Adrenal gland (tissue), 5 donors: ENCODE measurements around the gene BORCS6.

ENCODE experiments used
- CTCF ChIP-seq, 6 experiments: fragments of 450-650 bp in 4 of 6; fragments of 200-600 bp in 2 of 6; sonication (generic) in 1 of 6; IDR thresholded peaks; 1 replicate in 5 of 6; 2 replicates in 1 of 6; pipeline versions ENCODE4 v1.5.1 to v1.8.0; 2016 to 2021; ENCODE audit warnings: antibody characterized with exemption in 6 of 6, mild to moderate bottlenecking in 2 of 6, moderate library complexity in 1 of 6
- POLR2A ChIP-seq, 2 donors: fragments of 450-650 bp; IDR thresholded peaks; one replicate each; pipeline ENCODE4 v1.6.1; 2017; ENCODE audit warnings: antibody characterized with exemption in 2 of 2, mild to moderate bottlenecking in 2 of 2, moderate library complexity in 1 of 2
- donor health status: DM: no; HTN: no; CAD: no.

GRCh38 chr17:8141741-8142140, 48.2 kb downstream of the BORCS6 start:
- no peak for TF ChIP-seq CTCF (IDR thresholded peaks at IDR 0.05)
- no peak for TF ChIP-seq POLR2A (IDR thresholded peaks at IDR 0.05)
